OCI-LY3 (cell line): Measurements from ENCODE around the gene PAXX.
A peak's percentile ranks its signal among the peaks of the same experiment; 100 is the strongest.
"Not testable (repeated sequence)": the region's sequence is repeated elsewhere in the genome, so short reads cannot be mapped to it uniquely, and the experiment has no call there.

Experiments
- EZH2phosphoT487 ChIP-seq: fragments of 200-600 bp; shearing (Covaris generic); IDR thresholded peaks from 2 replicates; pipeline ENCODE4 v1.6.1; 2018; ENCODE audit warnings: antibody characterized with exemption, mixed run types, low read depth
- TF ChIP-seq, protein P1 (sequence below): fragments of 200-600, 300-600 bp; sonication (generic); IDR thresholded peaks from 2 replicates; pipeline ENCODE4 v1.5.1; 2014; ENCODE audit warnings: antibody characterized with exemption, low read length, low read depth

DNA sequence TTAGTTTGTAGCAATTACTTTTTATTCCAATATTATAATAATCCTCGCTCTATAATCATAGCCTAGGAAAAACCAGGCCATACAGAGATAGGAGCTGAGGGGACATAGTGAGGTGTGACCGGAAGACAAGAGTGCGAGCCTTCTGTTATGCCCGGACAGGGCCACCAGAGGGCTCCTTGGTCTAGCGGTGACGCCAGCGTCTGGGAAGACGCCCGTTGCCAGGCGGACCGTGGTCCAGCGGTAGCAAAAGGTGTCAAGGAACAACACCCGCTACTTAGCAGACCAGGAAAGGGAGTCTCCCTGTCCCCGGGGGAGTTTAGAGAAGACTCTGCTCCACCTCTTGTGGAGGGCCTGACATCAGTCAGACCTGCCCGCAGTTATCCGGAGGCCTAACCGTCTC is 12.1 kb downstream of the PAXX start:
- TF ChIP-seq, protein P1, sequence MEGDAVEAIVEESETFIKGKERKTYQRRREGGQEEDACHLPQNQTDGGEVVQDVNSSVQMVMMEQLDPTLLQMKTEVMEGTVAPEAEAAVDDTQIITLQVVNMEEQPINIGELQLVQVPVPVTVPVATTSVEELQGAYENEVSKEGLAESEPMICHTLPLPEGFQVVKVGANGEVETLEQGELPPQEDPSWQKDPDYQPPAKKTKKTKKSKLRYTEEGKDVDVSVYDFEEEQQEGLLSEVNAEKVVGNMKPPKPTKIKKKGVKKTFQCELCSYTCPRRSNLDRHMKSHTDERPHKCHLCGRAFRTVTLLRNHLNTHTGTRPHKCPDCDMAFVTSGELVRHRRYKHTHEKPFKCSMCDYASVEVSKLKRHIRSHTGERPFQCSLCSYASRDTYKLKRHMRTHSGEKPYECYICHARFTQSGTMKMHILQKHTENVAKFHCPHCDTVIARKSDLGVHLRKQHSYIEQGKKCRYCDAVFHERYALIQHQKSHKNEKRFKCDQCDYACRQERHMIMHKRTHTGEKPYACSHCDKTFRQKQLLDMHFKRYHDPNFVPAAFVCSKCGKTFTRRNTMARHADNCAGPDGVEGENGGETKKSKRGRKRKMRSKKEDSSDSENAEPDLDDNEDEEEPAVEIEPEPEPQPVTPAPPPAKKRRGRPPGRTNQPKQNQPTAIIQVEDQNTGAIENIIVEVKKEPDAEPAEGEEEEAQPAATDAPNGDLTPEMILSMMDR = peak; percentile 19; the same call in 1 of the 2 replicates
- TF ChIP-seq EZH2phosphoT487 = not testable (repeated sequence)
